Stimulated activated CD4-positive, alpha-beta T cell treated with anti-CD3 and anti-CD28 coated beads, TNF-alpha, amount 100 ng/mL, for 4 hours (primary cell): ENCODE measurements around the gene AURKAIP1.
"Not testable (repeated sequence)": the region's sequence is repeated elsewhere in the genome, so short reads cannot be mapped to it uniquely, and the experiment has no call there.

Experiments
- DNase-seq, 3 experiments: peaks; one replicate each; pipeline ENCODE4 v3.0.0-alpha.2; 2020; ENCODE audit warnings: low read depth in 3 of 3

The AURKAIP1 gene

DNA sequence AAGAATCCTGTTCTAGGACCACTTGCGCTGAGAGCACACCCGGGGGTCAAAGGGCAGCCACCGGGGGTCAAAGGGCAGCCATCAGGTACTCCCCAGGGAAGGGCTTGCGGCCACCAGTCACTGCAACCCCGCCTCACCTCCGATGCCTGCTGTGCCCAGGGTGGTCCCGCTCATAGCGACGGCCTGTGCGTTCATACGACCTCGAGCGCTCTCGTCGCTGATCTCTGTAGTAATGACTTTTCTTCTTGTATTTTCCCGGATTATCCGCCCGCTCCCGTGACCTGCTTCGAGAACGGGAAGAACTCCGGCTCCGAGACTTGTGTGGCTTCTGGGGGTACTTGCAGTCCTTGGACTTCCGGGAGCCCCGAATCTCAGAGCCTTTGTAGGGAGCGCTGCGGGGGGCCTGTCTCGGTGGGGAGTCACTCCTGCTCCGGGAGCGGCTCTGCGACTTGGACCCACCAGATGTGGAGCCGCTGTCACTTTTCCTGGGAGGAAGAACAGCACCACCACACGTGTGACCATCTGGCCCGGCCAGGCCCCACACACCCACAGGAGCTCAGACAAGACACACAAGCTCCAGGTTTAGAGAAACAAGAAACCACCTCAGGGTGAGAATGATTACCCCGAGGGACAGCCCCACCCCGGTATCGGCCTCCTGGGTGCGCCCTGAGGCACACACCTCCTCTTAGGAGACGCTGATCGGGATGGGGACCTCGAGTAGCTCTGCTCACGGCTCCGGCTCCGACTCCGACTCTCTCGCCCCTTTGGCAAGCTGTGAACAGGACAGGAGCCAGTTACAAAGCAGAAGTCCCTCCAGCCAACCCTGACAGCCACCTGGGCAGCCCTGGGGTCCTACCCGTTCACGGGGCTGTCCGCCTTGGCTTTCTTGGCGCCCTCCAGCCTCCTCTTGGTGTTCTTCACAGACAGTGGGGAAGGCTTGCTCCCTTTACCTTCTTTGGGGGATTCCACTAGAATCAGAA, 12.4 kb upstream of the AURKAIP1 start:
- DNase-seq = no peak

GRCh38 chr1:1385931-1386330, 10.9 kb upstream of the AURKAIP1 start:
- no peak for DNase-seq

DNA sequence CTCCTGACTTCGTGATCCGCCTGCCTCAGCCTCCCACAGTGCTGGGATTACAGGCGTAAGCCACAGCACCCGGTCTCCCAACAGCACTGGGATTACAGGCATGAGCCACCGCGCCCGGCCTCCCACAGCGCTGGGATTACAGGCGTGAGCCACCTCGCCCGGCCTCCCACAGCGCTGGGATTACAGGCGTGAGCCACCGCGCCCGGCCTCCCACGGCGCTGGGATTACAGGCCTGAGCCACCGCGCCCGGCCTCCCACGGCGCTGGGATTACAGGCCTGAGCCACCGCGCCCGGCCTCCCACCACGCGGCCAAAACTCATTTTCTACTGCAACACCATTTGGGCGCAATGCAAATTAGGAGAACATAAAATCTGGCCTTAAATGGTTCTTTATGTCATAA, 10.3 kb upstream of the AURKAIP1 start:
- DNase-seq = not testable (repeated sequence)

- DNase-seq = no peak
Measured at GRCh38 chr1:1381294-1381693, 6.3 kb upstream of the AURKAIP1 start.

GRCh38 chr1:1380860-1381259, 5.9 kb upstream of the AURKAIP1 start:
- no peak for DNase-seq

DNA sequence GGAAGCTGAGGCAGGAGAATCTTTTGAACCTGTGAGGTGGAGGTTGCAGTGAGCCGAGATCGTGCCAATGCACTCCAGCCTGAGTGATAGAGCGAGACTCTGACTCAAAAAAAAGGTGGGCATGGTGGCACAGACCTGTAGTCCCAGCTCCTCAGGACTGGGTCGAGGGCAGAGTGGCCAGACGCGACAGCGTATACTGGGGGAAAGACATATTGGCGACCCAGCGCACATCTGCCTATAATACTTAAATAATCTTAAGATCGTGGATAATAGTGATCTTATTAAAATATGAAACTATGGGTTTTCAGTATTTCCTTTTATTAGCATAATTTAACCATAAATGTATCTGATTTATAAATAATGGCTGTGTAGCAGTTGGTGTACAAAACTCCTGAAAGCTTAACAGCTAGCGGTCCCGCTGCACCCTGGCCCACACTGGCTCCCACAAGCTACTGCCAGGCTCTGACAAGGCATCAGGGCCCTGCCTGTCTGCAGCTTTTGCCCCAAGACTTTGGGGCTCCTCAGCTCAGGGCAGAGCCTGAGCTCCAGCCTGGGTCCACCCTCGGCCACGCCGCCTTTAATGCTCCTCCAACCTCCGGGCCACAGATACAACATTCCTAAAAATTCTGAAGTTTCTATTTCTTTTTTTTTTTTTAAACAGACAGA, 2.7 kb upstream of the AURKAIP1 start:
- no peak for DNase-seq

DNA sequence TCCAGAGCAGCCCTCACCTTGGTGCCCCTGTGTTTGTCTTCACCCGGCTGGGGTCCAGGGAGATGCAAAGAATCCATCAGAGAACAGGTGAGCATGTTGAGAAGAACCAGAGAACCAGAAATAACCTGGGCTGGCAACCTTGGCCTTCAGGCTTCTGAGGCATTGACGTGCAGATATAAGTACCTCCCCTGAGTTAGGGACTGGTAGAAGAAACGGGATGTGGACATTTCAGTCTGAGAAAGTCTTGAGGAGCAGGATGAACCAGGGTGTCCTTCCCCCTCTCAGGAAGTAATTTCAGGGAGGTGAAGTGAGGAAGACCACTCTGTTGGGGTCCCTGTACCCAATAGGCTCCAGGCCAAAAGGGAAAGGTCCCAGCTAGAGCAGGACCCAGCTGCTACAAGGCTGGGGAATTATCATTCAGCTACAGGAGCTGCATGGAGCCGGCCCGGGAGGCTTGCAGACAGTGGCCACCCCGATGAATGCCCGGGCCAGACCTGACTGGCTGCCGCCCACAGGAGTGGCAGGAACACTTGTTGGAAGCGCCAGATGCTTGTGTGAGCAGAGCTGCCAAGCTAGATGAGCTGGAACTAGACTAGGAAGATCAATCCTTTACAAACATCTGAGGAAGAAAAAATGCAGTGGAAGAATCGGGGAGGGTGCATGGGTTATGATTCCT, 1.7 kb upstream of the AURKAIP1 start:
- DNase-seq = no peak

GRCh38 chr1:1374589-1374928, 448 bp downstream of the AURKAIP1 start:
- DNase-seq = no peak

DNA sequence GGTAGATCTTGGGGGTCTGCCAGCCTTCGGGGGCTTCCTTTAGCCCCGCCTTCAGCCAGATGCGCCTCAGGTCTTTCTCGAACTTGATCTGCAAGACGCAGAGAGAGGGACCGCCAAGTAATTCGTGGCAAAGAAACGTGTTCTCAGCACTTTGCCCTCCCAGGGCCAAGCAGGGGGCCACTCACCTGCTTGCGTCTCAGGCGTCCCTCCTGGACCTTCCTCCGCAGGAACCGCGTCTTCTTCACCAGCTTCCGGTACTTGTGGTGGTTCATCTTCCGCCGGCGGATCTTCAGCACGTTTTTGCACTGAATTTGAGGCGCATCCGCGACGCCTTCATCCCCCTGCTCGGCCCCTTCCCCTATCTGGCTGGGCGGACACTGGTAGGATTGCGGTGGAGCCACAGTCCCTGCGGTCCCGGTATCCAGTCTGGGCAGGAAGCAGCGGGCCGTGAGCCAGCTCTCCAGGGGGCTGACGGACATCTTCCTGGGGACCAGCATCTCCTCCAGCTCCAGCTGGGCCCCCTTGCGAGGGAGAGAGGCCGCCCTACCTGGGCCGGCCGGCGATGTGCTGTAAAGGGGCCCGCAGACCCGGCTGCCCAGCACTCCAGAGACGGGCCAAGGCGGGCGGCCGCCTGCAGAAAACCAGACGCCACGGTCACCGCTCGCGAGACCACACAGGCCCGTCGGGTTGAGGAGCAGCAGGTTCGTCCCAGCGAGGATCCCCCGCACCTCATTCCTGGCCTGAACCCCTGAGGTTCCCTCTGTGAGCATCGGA, 1.0 kb downstream of the AURKAIP1 start:
- DNase-seq = no peak

GRCh38 chr1:1373051-1373814, 1.8 kb downstream of the AURKAIP1 start:
- DNase-seq = no peak

GRCh38 chr1:1371746-1372711, 3.0 kb downstream of the AURKAIP1 start:
- peak; percentile 59 to 66 (median 65) for DNase-seq

- DNase-seq = no peak
Measured at GRCh38 chr1:1371364-1371745, 3.7 kb downstream of the AURKAIP1 start.

DNA sequence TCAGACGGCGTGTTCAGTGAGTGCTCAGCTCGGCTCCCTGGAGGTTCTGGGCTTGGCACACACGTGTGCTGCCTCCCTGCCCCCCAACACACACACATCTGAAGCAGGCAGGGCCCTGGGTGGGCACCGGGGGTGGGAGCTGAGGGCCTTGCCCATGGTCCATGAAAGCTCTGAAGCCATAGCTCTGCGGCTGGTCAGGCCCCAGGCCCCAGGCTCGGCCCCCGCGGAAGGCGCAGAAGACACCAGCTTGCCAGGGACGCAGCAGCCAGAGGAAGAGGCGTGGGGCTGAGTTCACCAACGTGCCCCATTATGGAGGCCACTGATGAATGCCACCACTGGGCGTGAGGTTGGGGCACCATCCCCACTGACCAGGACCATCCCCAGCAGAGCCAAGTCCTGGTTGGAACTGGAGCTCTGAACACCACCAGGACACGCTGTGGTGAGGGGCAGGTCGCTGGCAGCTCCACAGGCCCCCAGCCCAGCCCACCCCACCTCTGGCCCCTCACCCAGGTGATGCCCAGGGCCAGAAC, 4.2 kb downstream of the AURKAIP1 start:
- DNase-seq = no peak

DNA sequence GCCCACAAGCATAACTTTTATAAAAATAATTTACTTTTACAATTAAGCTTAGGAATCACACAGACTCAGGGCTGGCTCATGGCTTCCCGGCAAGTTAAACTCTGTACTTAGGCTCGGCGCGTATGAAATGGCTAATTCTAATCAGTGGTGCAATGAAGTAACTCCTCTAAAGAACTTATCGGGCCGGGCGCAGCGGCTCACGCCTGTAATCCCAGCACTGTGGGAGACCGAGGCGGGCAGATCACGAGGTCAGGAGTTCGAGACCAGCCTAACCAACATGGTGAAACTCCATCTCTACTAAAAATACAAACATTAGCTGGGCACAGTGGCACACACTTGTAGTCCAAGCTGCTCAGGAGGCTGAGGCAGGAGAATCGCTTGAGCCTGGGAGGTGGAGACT, 4.9 kb downstream of the AURKAIP1 start:
- DNase-seq = not testable (repeated sequence)

DNA sequence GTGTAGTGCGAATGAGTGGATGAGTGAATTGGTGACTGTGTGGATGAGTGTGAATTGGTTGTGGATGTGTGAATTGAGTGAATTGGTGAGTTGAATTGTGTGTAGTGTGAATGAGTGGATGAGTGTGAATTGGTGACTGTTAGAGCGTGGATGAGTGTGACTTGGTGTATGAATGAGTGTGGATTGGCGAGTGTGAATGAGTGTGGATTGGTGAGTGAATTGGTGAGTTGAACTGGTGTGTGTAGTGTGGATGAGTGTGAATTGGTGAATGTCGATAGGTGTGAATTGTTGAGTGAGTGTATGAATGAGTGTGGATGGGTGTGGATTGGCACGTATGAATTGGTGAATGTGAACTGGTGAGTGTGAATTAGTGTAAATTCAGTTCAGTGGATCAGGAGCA, 7.7 kb downstream of the AURKAIP1 start:
- no peak for DNase-seq

DNA sequence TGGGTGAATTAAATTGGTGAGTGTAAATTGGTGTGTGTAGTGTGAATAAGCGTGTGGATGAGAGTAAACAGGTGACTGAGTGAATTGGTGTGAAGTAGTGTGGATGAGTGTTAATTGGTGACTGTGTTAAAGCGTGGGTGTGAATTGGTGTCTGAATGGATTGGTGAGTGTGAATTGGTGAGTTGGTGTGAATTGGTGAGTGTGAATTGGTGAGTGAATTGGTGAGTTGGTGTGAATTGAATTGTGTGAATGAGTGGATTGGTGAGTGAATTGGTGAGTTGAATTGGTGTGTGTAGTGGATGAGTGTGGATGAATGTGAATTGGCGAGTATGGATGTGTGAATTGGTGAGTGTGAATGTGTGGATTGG, 8.3 kb downstream of the AURKAIP1 start:
- no peak for DNase-seq

GRCh38 chr1:1365875-1366698, 8.9 kb downstream of the AURKAIP1 start:
- no peak for DNase-seq

GRCh38 chr1:1364266-1364665, 10.7 kb downstream of the AURKAIP1 start:
- no peak for DNase-seq

DNA sequence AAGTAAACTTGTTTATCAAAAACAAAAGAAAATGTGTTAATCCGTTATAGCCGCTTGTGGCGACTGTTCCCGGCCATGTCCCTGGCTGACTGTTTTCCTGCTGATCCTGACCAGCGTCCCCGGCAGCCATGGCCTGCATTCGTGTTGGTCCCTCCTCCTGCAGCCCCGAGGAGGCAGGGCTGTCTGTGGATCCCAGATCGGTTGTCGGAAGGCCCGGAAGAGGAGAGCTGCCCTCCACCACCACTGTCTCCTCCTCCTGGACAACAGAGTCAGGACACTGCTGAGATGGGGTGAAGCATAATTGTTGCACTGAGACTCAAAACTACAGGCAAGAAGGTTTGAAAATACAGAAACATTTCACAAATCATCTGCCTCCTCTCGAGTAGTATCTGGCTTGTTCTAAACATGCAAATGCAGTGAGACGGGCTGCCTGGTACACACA, 13.0 kb downstream of the AURKAIP1 start:
- no peak for DNase-seq
